Stimulated activated CD8-positive, alpha-beta memory T cell treated with anti-CD3 and anti-CD28 coated beads, Interleukin-2, amount 100 ng/mL, for 1 hour (primary cell): ENCODE measurements around the gene ARPC1A.
"Not testable (repeated sequence)": the region's sequence is repeated elsewhere in the genome, so short reads cannot be mapped to it uniquely, and the experiment has no call there.

Source experiments
- DNase-seq, 2 donors: peaks; one replicate each; pipeline ENCODE4 v3.0.0-alpha.2; 2020; ENCODE audit warnings: low read depth in 2 of 2

The ARPC1A gene

GRCh38 chr7:99322659-99323058 is 3.0 kb upstream of the ARPC1A start:
- DNase-seq = not testable (repeated sequence)

- no peak for DNase-seq
Observed at GRCh38 chr7:99324559-99324958, 1.1 kb upstream of the ARPC1A start.

- no peak for DNase-seq
Observed at GRCh38 chr7:99325001-99325493, 651 bp upstream of the ARPC1A start.

GRCh38 chr7:99326408-99326782 is 697 bp downstream of the ARPC1A start:
- no peak for DNase-seq

- DNase-seq = not testable (repeated sequence)
Observed at GRCh38 chr7:99330314-99330961, 4.7 kb downstream of the ARPC1A start.

GRCh38 chr7:99331002-99331401 is 5.3 kb downstream of the ARPC1A start:
- no peak for DNase-seq

- DNase-seq = no peak
Observed at GRCh38 chr7:99339595-99339994, 13.9 kb downstream of the ARPC1A start.

GRCh38 chr7:99340659-99341058 is 15.0 kb downstream of the ARPC1A start:
- DNase-seq = no peak

- DNase-seq = no peak
Observed at GRCh38 chr7:99344061-99344647, 18.5 kb downstream of the ARPC1A start.

- not testable (repeated sequence) for DNase-seq
Observed at GRCh38 chr7:99350641-99351040, 24.9 kb downstream of the ARPC1A start.

- no peak for DNase-seq
Observed at GRCh38 chr7:99352247-99352646, 26.5 kb downstream of the ARPC1A start.

GRCh38 chr7:99355098-99355497 is 29.4 kb downstream of the ARPC1A start:
- DNase-seq = no peak

- DNase-seq = no peak
Observed at GRCh38 chr7:99357701-99358490, 32.2 kb downstream of the ARPC1A start.

GRCh38 chr7:99358521-99358920 is 32.8 kb downstream of the ARPC1A start:
- DNase-seq = not testable (repeated sequence)

- no peak for DNase-seq
Observed at GRCh38 chr7:99359465-99360154, 33.9 kb downstream of the ARPC1A start.

GRCh38 chr7:99362801-99363200 is 37.1 kb downstream of the ARPC1A start:
- DNase-seq = no peak

- DNase-seq = no peak
Observed at GRCh38 chr7:99363286-99363685, 37.6 kb downstream of the ARPC1A start.

GRCh38 chr7:99365318-99366141 is 39.8 kb downstream of the ARPC1A start:
- peak; percentile 43 to 53 for DNase-seq

- DNase-seq = no peak
Observed at GRCh38 chr7:99366646-99367045, 40.9 kb downstream of the ARPC1A start.

GRCh38 chr7:99368750-99369389 is 43.2 kb downstream of the ARPC1A start:
- DNase-seq = no peak
